ENCODE results near the gene OSBP2.

DNA sequence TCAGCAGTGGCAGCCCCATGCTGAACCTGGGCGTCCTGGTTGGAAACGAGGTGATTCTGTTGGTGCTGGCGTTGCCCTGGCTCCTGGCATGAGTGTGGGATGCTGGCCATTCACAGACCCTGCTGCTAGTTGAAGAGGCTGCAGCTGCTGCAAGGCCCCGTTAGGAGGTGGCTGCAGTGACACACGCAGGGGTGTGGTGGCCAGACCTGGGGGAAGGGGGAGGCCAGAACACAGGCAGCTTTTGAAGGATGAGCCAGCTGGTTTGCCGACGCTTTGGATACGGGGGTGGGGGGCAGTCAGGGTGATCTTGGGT, 196.7 kb downstream of the OSBP2 start:
- TF ChIP-seq, protein P1, sequence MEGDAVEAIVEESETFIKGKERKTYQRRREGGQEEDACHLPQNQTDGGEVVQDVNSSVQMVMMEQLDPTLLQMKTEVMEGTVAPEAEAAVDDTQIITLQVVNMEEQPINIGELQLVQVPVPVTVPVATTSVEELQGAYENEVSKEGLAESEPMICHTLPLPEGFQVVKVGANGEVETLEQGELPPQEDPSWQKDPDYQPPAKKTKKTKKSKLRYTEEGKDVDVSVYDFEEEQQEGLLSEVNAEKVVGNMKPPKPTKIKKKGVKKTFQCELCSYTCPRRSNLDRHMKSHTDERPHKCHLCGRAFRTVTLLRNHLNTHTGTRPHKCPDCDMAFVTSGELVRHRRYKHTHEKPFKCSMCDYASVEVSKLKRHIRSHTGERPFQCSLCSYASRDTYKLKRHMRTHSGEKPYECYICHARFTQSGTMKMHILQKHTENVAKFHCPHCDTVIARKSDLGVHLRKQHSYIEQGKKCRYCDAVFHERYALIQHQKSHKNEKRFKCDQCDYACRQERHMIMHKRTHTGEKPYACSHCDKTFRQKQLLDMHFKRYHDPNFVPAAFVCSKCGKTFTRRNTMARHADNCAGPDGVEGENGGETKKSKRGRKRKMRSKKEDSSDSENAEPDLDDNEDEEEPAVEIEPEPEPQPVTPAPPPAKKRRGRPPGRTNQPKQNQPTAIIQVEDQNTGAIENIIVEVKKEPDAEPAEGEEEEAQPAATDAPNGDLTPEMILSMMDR (IDR thresholded peaks at IDR 0.05; ENCODE audit: low read depth, low read length) = no peak
- TF ChIP-seq EZH2phosphoT487 (IDR thresholded peaks at IDR 0.05; ENCODE audit: low read depth) = no peak

Measured in OCI-LY3 (cell line).